Measurements from ENCODE around the gene ARFGEF2. TPM values are rescaled to one million over a fixed set of nuclear protein-coding genes. Genes with fewer than 3 reads are reported as not detected.

ARFGEF2 gene
- polyA plus RNA-seq, 1 donor (not counting 4 experiments of a cell fraction or from before 2014, with no cell fraction given) = 19.2 TPM

DNA sequence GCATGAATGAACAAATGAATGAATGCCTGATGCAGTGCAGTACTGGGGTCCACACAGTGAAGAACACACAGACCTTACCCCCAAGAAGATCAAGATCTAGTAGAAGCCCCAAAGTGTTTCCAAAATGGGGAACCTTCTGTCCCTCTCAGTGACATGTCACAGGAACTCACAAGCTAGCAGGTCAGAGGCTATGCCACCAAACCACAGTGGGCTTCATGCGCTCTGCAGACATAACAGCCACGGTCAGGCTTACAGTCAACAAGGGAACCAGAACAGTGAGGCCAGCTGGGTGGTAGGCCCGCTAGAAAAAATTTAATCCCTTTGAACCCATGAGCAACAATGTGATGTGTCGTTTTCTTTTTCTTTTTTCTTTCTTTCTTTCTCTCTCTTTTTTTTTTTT is 20.2 kb upstream of the ARFGEF2 start:
- H3K4me3 ChIP-seq (ENCODE audit: control insufficient read depth in 2 of 3, extremely low read depth in 1 of 3, insufficient read depth in 2 of 3, low read depth in 1 of 3, low read length in 3 of 3) = no peak overlapping the region
- H3K36me3 ChIP-seq (ENCODE audit: control insufficient read depth in 2 of 2, extremely low read depth in 1 of 2, insufficient read depth in 2 of 2, low read length in 2 of 2) = no peaks in the 10 kb centered on the region
- DNase-seq (ENCODE audit: low read depth, low spot score) (no peak), FAIRE-seq (no peak)
- dilution Hi-C loops (cut with MboI; ENCODE audit: extremely low pct_ligation_motif_present, low sequenced_read_pairs) = loop anchor here (25.0 kb wide), 1 partner anchor 239 kb away; no protein-coding TSS in a partner anchor
- peaks cover 13% of the 10 kb centered on the region for H3K4me1 ChIP-seq (ENCODE audit: control insufficient read depth, extremely low read depth, insufficient read depth, low read length)
- no peaks in the 10 kb centered on the region for H3K9me3 ChIP-seq (ENCODE audit: control insufficient read depth, low read depth, low read length)
- H2AFZ ChIP-seq (ENCODE audit: control insufficient read depth, low read length) = no peak overlapping the region
- H3K27ac ChIP-seq (ENCODE audit: control insufficient read depth, insufficient read depth, low read length) = no peak overlapping the region
- no peak overlapping the region for H3K4me2 ChIP-seq (ENCODE audit: control insufficient read depth, extremely low read depth, insufficient read depth, low read depth, low read length)
- no peaks in the 10 kb centered on the region for H3K79me2 ChIP-seq (ENCODE audit: control insufficient read depth, insufficient read depth, low read length)
- TF ChIP-seq, protein P1, sequence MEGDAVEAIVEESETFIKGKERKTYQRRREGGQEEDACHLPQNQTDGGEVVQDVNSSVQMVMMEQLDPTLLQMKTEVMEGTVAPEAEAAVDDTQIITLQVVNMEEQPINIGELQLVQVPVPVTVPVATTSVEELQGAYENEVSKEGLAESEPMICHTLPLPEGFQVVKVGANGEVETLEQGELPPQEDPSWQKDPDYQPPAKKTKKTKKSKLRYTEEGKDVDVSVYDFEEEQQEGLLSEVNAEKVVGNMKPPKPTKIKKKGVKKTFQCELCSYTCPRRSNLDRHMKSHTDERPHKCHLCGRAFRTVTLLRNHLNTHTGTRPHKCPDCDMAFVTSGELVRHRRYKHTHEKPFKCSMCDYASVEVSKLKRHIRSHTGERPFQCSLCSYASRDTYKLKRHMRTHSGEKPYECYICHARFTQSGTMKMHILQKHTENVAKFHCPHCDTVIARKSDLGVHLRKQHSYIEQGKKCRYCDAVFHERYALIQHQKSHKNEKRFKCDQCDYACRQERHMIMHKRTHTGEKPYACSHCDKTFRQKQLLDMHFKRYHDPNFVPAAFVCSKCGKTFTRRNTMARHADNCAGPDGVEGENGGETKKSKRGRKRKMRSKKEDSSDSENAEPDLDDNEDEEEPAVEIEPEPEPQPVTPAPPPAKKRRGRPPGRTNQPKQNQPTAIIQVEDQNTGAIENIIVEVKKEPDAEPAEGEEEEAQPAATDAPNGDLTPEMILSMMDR (optimal IDR thresholded peaks at IDR 0.05 in 1 of 3, IDR thresholded peaks at IDR 0.05 in 1 of 3, conservative IDR thresholded peaks at IDR 0.05 in 1 of 3; ENCODE audit: extremely low read depth in 1 of 3, insufficient read depth in 2 of 3, low read length in 3 of 3) = no peak
- no peak for TF ChIP-seq EZH2 (IDR thresholded peaks at IDR 0.05; ENCODE audit: low read length)
- no peaks in the 10 kb centered on the region for H3K9me1 ChIP-seq (ENCODE audit: control insufficient read depth, extremely low read depth, insufficient read depth, low read length)
- H3K9ac ChIP-seq (ENCODE audit: control insufficient read depth, extremely low read depth, insufficient read depth, low read length) = no peak overlapping the region
- H3K27me3 ChIP-seq (ENCODE audit: control insufficient read depth, extremely low read depth, insufficient read depth, low read length) = no peaks in the 10 kb centered on the region
- no peaks in the 10 kb centered on the region for H4K20me1 ChIP-seq (ENCODE audit: control insufficient read depth, extremely low read depth, insufficient read depth, low read length)

DNA sequence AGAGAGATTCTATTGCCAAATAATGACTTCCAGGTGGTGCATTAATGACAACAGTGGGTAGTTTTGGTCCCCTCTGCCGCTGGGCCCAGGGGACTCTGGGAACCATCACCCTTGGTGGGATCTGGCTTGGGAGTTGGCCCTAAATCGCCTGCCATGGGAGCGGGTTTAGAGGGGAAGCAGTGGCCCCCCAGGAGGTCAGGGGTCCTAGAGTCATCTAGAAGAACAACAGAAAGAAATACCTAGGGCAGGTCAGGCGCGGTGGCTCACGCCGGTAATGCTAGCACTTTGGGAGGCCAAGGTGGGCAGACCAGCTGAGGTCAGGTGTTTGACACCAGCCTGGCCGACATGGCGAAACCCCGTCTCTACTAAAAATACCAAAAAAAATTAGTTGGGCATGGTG is 17.8 kb upstream of the ARFGEF2 start:
- no peak for TF ChIP-seq EZH2 (IDR thresholded peaks at IDR 0.05; ENCODE audit: low read length)
- TF ChIP-seq, protein P1 (optimal IDR thresholded peaks at IDR 0.05 in 1 of 3, IDR thresholded peaks at IDR 0.05 in 1 of 3, conservative IDR thresholded peaks at IDR 0.05 in 1 of 3; ENCODE audit: extremely low read depth in 1 of 3, insufficient read depth in 2 of 3, low read length in 3 of 3) = no peak
- Histone ChIP-seq H4K20me1 (ENCODE audit: control insufficient read depth, extremely low read depth, insufficient read depth, low read length) (no peaks in the 10 kb centered on the region), H3K9me3 (ENCODE audit: control insufficient read depth, low read depth, low read length) (no peaks in the 10 kb centered on the region), H2AFZ (ENCODE audit: control insufficient read depth, low read length) (no peak overlapping the region), H3K4me2 (ENCODE audit: control insufficient read depth, extremely low read depth, insufficient read depth, low read depth, low read length) (no peak overlapping the region), H3K9me1 (ENCODE audit: control insufficient read depth, extremely low read depth, insufficient read depth, low read length) (no peaks in the 10 kb centered on the region), H3K4me3 (ENCODE audit: control insufficient read depth in 2 of 3, extremely low read depth in 1 of 3, insufficient read depth in 2 of 3, low read depth in 1 of 3, low read length in 3 of 3) (no peak overlapping the region), H3K4me1 (ENCODE audit: control insufficient read depth, extremely low read depth, insufficient read depth, low read length) (no peaks in the 10 kb centered on the region), H3K79me2 (ENCODE audit: control insufficient read depth, insufficient read depth, low read length) (no peaks in the 10 kb centered on the region), H3K36me3 (ENCODE audit: control insufficient read depth in 2 of 2, extremely low read depth in 1 of 2, insufficient read depth in 2 of 2, low read length in 2 of 2) (no peaks in the 10 kb centered on the region), H3K27ac (ENCODE audit: control insufficient read depth, insufficient read depth, low read length) (no peak overlapping the region), H3K9ac (ENCODE audit: control insufficient read depth, extremely low read depth, insufficient read depth, low read length) (no peak overlapping the region), H3K27me3 (ENCODE audit: control insufficient read depth, extremely low read depth, insufficient read depth, low read length) (no peaks in the 10 kb centered on the region)
- no peak for FAIRE-seq
- DNase-seq (ENCODE audit: low read depth, low spot score) = no peak
- dilution Hi-C loops (cut with MboI; ENCODE audit: extremely low pct_ligation_motif_present, low sequenced_read_pairs) = loop anchor here (25.0 kb wide), 1 partner anchor 241 kb away; no protein-coding TSS in a partner anchor

Measured in keratinocyte (primary cell).